Neural crest cell (in vitro differentiated cells): Measurements from ENCODE around the gene TAOK3. TPM values are rescaled to one million over a fixed set of nuclear protein-coding genes. Genes with fewer than 3 reads are reported as not detected.

Experiments
- DNase-seq: peaks from one replicate; pipeline ENCODE4 v3.0.0; 2021; ENCODE audit warnings: low read depth, mixed read lengths, low spot score
- H3K27ac Mint-ChIP-seq: one replicate; pipeline ENCODE4 v1.8.0; 2021; ENCODE audit warnings: mild to moderate bottlenecking, mixed read lengths; ENCODE audit not compliant: unreplicated experiment
- H3K27me3 Mint-ChIP-seq: 2 replicates; pipeline ENCODE4 v1.8.0; 2021; ENCODE audit warnings: low read depth, mild to moderate bottlenecking, mixed read lengths
- H3K36me3 Mint-ChIP-seq: 2 replicates; pipeline ENCODE4 v1.8.0; 2021; ENCODE audit warnings: low read depth, mild to moderate bottlenecking, mixed read lengths
- H3K4me1 Mint-ChIP-seq: 2 replicates; pipeline ENCODE4 v1.8.0; 2021; ENCODE audit warnings: mixed read lengths
- H3K4me3 Mint-ChIP-seq: one replicate; pipeline ENCODE4 v1.8.0; 2021; ENCODE audit warnings: mild to moderate bottlenecking, mixed read lengths
- H3K9me3 Mint-ChIP-seq: 2 replicates; pipeline ENCODE4 v1.8.0; 2021; ENCODE audit warnings: mixed read lengths
- total RNA-seq: library from RNA; stranded (reverse); gene quantifications from 2 replicates; pipeline ENCODE4 v1.2.1, GENCODE V29; 2021
- TF ChIP-seq, protein P1 (sequence below): fragments of 200-600 bp; sonication (generic); conservative IDR thresholded peaks from 2 replicates; pipeline ENCODE4 v1.5.0; 2021; ENCODE audit warnings: antibody characterized with exemption, mild to moderate bottlenecking

Gene TAOK3
- total RNA-seq, 1 donor from 2014 or later = 15.2 TPM

GRCh38 chr12:118190266-118190665 lies 182.4 kb downstream of the TAOK3 start:
- peak; percentile 12 for DNase-seq
- H3K36me3 Mint-ChIP-seq = no peaks in the 10 kb centered on the region
- TF ChIP-seq, protein P1, sequence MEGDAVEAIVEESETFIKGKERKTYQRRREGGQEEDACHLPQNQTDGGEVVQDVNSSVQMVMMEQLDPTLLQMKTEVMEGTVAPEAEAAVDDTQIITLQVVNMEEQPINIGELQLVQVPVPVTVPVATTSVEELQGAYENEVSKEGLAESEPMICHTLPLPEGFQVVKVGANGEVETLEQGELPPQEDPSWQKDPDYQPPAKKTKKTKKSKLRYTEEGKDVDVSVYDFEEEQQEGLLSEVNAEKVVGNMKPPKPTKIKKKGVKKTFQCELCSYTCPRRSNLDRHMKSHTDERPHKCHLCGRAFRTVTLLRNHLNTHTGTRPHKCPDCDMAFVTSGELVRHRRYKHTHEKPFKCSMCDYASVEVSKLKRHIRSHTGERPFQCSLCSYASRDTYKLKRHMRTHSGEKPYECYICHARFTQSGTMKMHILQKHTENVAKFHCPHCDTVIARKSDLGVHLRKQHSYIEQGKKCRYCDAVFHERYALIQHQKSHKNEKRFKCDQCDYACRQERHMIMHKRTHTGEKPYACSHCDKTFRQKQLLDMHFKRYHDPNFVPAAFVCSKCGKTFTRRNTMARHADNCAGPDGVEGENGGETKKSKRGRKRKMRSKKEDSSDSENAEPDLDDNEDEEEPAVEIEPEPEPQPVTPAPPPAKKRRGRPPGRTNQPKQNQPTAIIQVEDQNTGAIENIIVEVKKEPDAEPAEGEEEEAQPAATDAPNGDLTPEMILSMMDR = no peak
- H3K9me3 Mint-ChIP-seq = no peaks in the 10 kb centered on the region
- peak overlapping the region; percentile 83 for H3K4me3 Mint-ChIP-seq
- peaks cover 32% of the 10 kb centered on the region for H3K4me1 Mint-ChIP-seq
- H3K27me3 Mint-ChIP-seq = no peaks in the 10 kb centered on the region
- peak overlapping the region; percentile 98 for H3K27ac Mint-ChIP-seq

DNA sequence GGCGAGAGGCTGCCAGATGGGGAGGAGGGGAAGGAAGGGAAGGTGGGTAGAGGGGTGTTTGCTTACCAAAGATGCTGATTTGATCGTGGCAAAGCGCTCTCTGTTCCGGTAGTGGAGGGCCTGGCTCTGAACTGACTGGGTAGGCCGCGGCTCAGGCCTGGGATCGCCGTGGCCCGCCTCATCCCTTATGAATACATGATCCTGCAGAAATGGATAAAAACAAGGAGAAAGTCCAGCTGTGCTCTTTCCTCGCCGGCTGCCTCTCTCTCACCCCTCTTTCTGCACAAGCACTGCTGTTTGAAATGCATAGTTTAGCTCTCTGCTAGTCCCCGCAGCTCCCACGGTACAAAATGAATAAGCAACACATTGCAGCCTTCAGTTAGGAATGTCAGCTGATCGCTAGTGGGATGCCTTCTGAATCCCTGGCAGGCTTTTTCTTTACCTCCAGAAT lies 182.9 kb downstream of the TAOK3 start:
- H3K4me1 Mint-ChIP-seq = peaks cover 32% of the 10 kb centered on the region
- H3K36me3 Mint-ChIP-seq = no peaks in the 10 kb centered on the region
- H3K9me3 Mint-ChIP-seq = no peaks in the 10 kb centered on the region
- DNase-seq = peak; percentile 44
- H3K27me3 Mint-ChIP-seq = no peaks in the 10 kb centered on the region
- peak overlapping the region; percentile 83 for H3K4me3 Mint-ChIP-seq
- TF ChIP-seq, protein P1 = no peak
- H3K27ac Mint-ChIP-seq = peak overlapping the region; percentile 98

- no peaks in the 10 kb centered on the region for H3K9me3 Mint-ChIP-seq
- peak overlapping the region; percentile 91 for H3K27ac Mint-ChIP-seq
- no peaks in the 10 kb centered on the region for H3K27me3 Mint-ChIP-seq
- H3K36me3 Mint-ChIP-seq = no peaks in the 10 kb centered on the region
- H3K4me3 Mint-ChIP-seq = peak overlapping the region; percentile 83
- TF ChIP-seq, protein P1 = no peak
- DNase-seq = peak; percentile 6
- H3K4me1 Mint-ChIP-seq = peaks cover 32% of the 10 kb centered on the region
Measured at GRCh38 chr12:118188690-118189371, 183.9 kb downstream of the TAOK3 start.

GRCh38 chr12:118187751-118188435 lies 184.8 kb downstream of the TAOK3 start:
- peaks cover 35% of the 10 kb centered on the region for H3K4me1 Mint-ChIP-seq
- H3K27me3 Mint-ChIP-seq = no peaks in the 10 kb centered on the region
- peak overlapping the region; percentile 33 for H3K4me3 Mint-ChIP-seq
- TF ChIP-seq, protein P1 = no peak
- H3K36me3 Mint-ChIP-seq = no peaks in the 10 kb centered on the region
- DNase-seq = no peak
- H3K9me3 Mint-ChIP-seq = no peaks in the 10 kb centered on the region
- no peak overlapping the region for H3K27ac Mint-ChIP-seq

- no peaks in the 10 kb centered on the region for H3K9me3 Mint-ChIP-seq
- TF ChIP-seq, protein P1 = no peak
- peaks cover 42% of the 10 kb centered on the region for H3K4me1 Mint-ChIP-seq
- no peaks in the 10 kb centered on the region for H3K27me3 Mint-ChIP-seq
- DNase-seq = no peak
- no peak overlapping the region for H3K27ac Mint-ChIP-seq
- no peaks in the 10 kb centered on the region for H3K36me3 Mint-ChIP-seq
- no peak overlapping the region for H3K4me3 Mint-ChIP-seq
Measured at GRCh38 chr12:118185602-118186397, 186.9 kb downstream of the TAOK3 start.
